AG08396 (cell line): ENCODE results near the gene BRINP2.

Experiments
- DNase-seq: peaks from one replicate; pipeline ENCODE4 v3.0.0; 2012; ENCODE audit warnings: low spot score, mixed read lengths

BRINP2 gene, protein sequence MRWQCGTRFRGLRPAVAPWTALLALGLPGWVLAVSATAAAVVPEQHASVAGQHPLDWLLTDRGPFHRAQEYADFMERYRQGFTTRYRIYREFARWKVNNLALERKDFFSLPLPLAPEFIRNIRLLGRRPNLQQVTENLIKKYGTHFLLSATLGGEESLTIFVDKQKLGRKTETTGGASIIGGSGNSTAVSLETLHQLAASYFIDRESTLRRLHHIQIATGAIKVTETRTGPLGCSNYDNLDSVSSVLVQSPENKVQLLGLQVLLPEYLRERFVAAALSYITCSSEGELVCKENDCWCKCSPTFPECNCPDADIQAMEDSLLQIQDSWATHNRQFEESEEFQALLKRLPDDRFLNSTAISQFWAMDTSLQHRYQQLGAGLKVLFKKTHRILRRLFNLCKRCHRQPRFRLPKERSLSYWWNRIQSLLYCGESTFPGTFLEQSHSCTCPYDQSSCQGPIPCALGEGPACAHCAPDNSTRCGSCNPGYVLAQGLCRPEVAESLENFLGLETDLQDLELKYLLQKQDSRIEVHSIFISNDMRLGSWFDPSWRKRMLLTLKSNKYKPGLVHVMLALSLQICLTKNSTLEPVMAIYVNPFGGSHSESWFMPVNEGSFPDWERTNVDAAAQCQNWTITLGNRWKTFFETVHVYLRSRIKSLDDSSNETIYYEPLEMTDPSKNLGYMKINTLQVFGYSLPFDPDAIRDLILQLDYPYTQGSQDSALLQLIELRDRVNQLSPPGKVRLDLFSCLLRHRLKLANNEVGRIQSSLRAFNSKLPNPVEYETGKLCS

DNA sequence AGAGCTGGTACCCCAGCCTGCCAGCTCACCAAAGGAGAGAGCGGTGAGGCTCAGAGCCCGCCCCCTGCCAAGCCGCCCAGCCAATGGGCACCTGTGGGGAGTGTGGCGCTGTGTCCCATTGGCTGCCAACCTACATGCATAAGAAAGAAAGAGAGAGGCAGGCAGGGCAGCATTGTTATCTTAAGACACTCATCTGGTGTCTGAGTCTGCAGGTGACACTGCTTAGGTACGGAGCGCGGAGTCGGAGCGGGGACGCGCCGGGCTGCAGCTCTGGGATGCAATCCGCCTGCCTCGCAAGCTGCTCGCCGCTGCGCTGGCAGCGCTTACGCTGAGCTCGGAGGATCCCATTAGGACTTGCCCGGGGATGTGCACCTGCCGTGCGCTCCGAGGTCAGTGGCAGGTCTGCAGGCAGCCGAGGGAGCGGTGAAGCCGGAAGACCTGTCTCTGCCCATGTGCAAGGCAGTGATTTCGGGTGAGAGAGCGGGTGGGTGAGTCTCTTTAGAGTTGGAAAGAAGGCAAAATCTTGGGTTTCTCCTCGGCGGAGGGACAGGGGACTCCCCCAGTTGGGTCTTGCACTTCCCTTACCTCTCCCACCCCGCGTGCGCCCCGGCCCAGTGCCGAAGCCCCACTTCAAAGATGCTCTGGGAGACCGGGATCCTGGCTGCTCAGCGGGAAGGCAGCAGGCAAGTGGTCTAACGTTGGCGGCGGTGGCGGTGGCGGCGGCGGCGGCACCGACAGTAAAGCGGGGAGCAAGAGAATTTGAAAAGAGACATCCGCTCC is at the start of gene BRINP2:
Gene BRINP2, plus strand, starts transcription at position 203 of the 780 bp plus-strand sequence. CDS start 58,919 bp downstream, outside the sequence.
- DNase-seq, result peak; percentile 71

- DNase-seq, result no peak
Observed at GRCh38 chr1:177122461-177123251, 48.1 kb upstream of the BRINP2 start.

DNA sequence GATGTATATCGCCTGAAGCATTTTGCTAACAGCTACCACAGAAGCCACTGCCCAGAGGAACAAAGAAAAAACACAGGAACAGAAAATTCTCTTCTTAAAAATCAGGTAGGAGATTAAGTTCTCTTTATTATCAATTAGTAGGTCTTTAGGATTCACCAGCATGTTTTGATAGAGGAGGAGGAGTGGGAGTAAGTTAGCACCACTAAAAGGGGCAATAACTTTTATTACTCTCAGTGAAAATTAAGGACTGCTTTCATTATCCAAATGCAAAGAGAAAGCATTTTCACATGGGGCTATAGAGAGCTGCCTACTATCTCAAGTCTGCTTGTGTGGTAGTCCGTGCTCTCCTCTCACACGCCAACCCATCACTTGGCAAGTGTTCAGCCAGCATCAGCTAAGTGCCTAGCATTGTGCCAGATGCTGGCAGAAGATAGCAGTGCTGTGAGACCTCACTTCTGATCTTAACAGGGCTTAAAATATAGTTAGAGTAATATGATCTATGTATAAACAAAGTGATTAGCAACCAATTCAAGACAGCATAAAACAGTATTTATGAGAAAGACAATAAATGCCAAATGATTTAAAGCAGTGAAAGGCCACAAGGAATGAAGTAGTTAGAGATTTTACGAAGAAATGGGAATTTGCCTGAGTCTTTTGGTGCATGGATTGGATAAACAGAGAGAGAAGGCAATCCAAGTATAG is 46.0 kb upstream of the BRINP2 start:
- no peak for DNase-seq

DNA sequence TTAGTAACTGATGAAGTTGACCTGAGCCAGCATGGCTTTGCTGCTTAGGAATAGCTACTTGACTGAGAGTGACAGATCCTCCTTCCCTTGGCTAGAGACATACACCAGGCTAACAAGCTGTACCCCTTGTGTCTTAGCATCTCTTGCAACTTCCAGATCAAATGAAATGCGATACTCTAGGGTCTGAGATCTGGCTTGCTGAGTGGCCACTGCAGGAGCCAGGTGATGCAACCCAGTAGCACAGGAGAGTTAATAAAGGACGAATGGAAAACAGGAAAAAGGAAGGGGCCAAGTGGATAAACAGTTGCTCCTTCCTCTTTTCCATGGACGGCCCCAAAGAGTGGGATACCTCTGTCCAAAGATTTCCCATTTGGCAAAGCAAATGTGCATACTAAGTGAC is 44.5 kb upstream of the BRINP2 start:
- DNase-seq, result no peak

GRCh38 chr1:177128665-177129281 is 42.0 kb upstream of the BRINP2 start:
- DNase-seq, result no peak

- no peak for DNase-seq
Observed at GRCh38 chr1:177130451-177130945, 40.3 kb upstream of the BRINP2 start.

DNA sequence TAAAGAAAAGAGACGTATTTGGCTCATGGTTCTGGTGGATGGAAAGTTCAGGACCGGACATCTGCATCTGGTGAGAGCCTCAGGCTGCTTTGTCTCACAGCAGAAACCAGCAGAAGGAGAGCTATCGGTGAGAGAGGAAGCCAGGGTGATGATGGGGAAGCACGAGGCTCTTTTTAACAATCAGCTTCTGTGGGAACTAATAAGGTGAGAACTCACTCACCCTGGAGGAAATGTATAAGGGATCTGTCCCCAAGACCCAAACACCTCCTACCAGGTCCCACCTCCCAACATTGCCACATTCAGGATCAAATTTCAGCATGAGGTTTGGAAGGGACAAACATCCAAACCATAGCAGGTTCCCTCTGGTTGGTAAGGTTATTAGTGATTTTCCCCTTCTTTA is 39.0 kb upstream of the BRINP2 start:
- DNase-seq, result no peak

DNA sequence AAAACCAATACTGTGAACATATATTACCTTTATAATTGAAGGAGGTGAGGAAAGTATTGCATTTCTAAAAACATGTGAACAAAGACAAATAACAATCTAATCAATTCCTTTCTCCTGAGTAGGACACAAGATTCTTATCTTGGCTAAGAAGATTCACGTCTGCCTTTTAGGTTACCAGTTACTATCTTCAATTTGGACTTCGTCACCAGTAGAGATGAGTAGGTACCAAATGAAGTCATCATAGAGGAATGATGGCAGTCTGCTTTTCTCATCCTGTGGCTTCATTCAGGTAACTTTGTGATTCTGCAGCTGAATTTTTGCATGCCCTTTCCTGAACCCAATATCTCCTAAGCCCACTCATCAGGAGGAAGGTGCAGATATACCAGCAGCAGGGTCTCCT is 38.6 kb upstream of the BRINP2 start:
- DNase-seq, result no peak

GRCh38 chr1:177133977-177134538 is 36.7 kb upstream of the BRINP2 start:
- DNase-seq, result no peak

- DNase-seq, result no peak
Observed at GRCh38 chr1:177135250-177135649, 35.5 kb upstream of the BRINP2 start.

DNA sequence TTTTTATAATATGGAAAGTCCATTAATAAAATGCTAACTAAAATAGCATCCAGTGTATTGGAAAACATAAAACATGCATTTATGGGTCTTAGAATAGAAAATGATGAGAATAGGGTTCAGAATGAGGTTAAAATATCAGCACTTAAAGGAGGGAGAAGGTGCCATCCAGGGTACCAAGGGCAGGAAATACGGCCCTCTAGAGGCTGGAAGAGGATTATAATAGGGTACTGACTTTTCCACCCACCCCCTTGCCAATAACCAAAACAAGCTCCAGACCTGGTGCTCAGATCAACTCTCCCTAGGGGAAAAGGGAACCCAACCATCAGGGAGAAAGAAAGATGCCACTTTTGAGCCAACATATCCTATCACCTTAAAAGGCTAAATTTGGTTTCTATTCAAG is 32.9 kb upstream of the BRINP2 start:
- DNase-seq, result no peak

GRCh38 chr1:177138347-177138746 is 32.4 kb upstream of the BRINP2 start:
- no peak for DNase-seq

DNA sequence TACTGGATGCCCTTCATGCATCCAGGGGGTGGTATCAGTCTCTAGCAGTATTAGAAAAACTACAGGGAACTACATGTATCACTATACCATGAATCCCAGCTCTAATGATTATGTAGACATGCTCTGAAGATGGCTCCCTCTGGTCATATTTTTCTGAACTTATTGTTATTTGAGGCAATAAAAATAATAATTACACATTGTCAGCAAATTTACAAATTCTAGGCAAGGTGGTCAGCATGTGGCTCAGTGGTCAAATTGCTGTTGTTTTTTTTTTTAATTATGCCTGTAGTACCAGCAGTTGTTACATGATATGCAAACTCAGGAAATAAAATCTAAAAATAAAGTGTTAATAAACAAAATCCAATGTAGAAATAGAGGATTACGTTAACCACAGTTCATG is 28.7 kb upstream of the BRINP2 start:
- DNase-seq, result no peak

- no peak for DNase-seq
Observed at GRCh38 chr1:177142791-177143271, 27.9 kb upstream of the BRINP2 start.

DNA sequence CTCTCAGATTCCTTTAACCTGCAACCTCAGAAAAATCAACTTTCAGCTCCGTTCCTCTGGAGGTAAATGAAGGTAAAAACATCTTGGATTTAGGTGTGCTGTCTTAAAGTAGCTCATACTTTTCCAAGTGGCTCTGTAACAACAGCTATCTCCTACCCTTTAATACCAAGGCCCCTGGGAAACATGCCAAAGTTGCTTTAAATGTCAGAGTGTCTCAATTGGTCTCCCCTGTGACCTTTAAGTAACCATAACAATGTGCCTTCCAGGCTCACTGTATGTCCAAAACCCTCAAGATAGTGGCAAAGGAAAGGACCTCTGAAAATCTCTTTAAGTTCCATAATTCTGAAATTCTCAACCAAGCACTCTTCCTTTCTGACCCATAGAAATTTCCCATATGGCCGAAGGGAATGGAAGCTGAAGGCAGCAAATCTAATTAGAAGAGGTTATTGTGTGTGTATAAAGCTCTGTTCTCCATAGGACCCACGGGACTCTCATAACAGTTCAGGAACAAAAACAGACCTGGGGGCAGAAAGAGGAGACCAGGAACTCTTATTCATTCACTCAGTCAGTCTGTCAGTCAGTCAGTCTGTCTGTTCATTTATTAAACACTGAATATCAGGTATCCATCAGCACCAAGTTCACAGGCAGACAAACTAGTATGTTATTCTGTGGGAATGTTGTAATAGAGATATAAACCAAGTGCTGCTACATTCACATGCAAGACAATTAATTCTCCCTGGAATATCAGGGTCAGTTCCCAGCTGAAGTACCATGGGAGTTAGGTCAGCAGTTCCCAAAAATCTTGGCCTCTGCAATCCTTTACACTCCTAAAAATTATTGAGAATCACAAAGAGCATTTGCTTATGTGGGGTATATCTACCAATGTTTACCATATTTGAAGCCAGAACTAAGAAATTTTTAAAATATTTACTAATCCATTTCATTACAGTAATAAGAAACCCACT is 25.4 kb upstream of the BRINP2 start:
- DNase-seq, result no peak

DNA sequence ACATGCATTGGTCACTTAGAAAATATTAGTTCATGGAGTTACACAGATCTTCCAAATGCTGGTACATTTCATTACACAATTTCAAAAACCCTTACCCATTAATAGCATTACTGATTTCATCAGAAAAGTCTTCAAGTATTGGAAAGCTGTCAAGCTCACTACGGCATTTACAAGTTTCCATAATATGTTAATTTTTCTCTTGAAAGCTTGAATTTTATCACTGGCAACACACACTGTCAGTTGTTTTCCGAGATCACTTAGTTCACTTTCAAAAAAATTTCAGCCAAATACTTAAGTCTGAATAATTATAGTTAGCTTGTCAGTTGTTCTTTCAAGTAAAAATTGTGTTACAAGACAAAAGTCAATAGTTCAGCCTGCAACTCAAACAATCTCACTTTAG is 24.3 kb upstream of the BRINP2 start:
- no peak for DNase-seq

GRCh38 chr1:177162243-177162642 is 8.5 kb upstream of the BRINP2 start:
- no peak for DNase-seq

GRCh38 chr1:177163844-177164379 is 6.8 kb upstream of the BRINP2 start:
- DNase-seq, result no peak
